Stomach smooth muscle (tissue), 2 donors: ENCODE results near the gene IL21R.

ENCODE experiments used
- H3K27ac ChIP-seq: one replicate; pipeline ENCODE4 v1.7.0; 2013; ENCODE audit warnings: mild to moderate bottlenecking, low read length, inconsistent platforms
- H3K27me3 ChIP-seq, 2 donors: one replicate each; pipeline ENCODE4 v1.7.0; 2013; ENCODE audit warnings: low read length in 2 of 2; ENCODE audit not compliant: insufficient read depth in 2 of 2, control insufficient read depth in 1 of 2
- H3K36me3 ChIP-seq, 2 donors: one replicate each; pipeline ENCODE4 v1.7.0; 2013; ENCODE audit warnings: low read length in 2 of 2; ENCODE audit not compliant: control insufficient read depth in 2 of 2, insufficient read depth in 2 of 2
- H3K4me1 ChIP-seq: one replicate; pipeline ENCODE4 v1.7.0; 2013; ENCODE audit warnings: low read length; ENCODE audit not compliant: control insufficient read depth, insufficient read depth
- H3K4me3 ChIP-seq, 2 donors: one replicate each; pipeline ENCODE4 v1.7.0; 2013; ENCODE audit warnings: low read length in 2 of 2
- H3K9ac ChIP-seq, 2 donors: one replicate each; pipeline ENCODE4 v1.7.0; 2013; ENCODE audit warnings: low read length in 2 of 2, mild to moderate bottlenecking in 1 of 2
- H3K9me3 ChIP-seq, 2 donors: one replicate each; pipeline ENCODE4 v1.7.0; 2013; ENCODE audit warnings: low read length in 2 of 2; ENCODE audit not compliant: control insufficient read depth in 2 of 2
- donor health status: healthy.
- donor health status: Pancreatic carcinoma.

The IL21R gene

GRCh38 chr16:27413956-27414355 lies 12.0 kb downstream of the IL21R start:
- no peaks in the 10 kb centered on the region for H3K9me3 ChIP-seq
- no peaks in the 10 kb centered on the region for H3K36me3 ChIP-seq
- H3K27me3 ChIP-seq, result no peaks in the 10 kb centered on the region
- H3K27ac ChIP-seq, result no peak overlapping the region
- no peak overlapping the region for H3K4me3 ChIP-seq
- H3K4me1 ChIP-seq, result no peaks in the 10 kb centered on the region
- no peak overlapping the region for H3K9ac ChIP-seq

- Histone ChIP-seq H3K4me1 (no peaks in the 10 kb centered on the region), H3K9ac (no peak overlapping the region), H3K9me3 (no peaks in the 10 kb centered on the region), H3K27ac (no peak overlapping the region), H3K27me3 (no peaks in the 10 kb centered on the region), H3K4me3 (no peak overlapping the region), H3K36me3 (no peaks in the 10 kb centered on the region)
Measured at GRCh38 chr16:27414788-27415431, 12.9 kb downstream of the IL21R start.

- Histone ChIP-seq H3K4me1 (no peaks in the 10 kb centered on the region), H3K9me3 (no peaks in the 10 kb centered on the region), H3K27me3 (no peaks in the 10 kb centered on the region), H3K36me3 (no peaks in the 10 kb centered on the region), H3K4me3 (no peak overlapping the region), H3K9ac (no peak overlapping the region), H3K27ac (no peak overlapping the region)
Measured at GRCh38 chr16:27417047-27417671, 15.2 kb downstream of the IL21R start.

GRCh38 chr16:27421961-27422740 lies 20.2 kb downstream of the IL21R start:
- Histone ChIP-seq H3K27me3 (no peaks in the 10 kb centered on the region), H3K9me3 (no peaks in the 10 kb centered on the region), H3K27ac (no peak overlapping the region), H3K4me3 (no peak overlapping the region), H3K36me3 (no peaks in the 10 kb centered on the region), H3K9ac (no peak overlapping the region), H3K4me1 (no peaks in the 10 kb centered on the region)

- H3K9me3 ChIP-seq, result no peaks in the 10 kb centered on the region
- H3K36me3 ChIP-seq, result no peaks in the 10 kb centered on the region
- H3K9ac ChIP-seq, result no peak overlapping the region
- peaks cover 0 to 7% of the 10 kb centered on the region in 2 donors for H3K27me3 ChIP-seq
- H3K4me1 ChIP-seq, result no peaks in the 10 kb centered on the region
- H3K27ac ChIP-seq, result no peak overlapping the region
- H3K4me3 ChIP-seq, result no peak overlapping the region
Measured at GRCh38 chr16:27424772-27425498, 23.0 kb downstream of the IL21R start.

GRCh38 chr16:27425961-27426360 lies 24.0 kb downstream of the IL21R start:
- H3K9me3 ChIP-seq, result no peaks in the 10 kb centered on the region
- H3K27ac ChIP-seq, result no peak overlapping the region
- peaks cover 0 to 7% of the 10 kb centered on the region in 2 donors for H3K27me3 ChIP-seq
- H3K4me1 ChIP-seq, result no peaks in the 10 kb centered on the region
- no peak overlapping the region for H3K9ac ChIP-seq
- H3K36me3 ChIP-seq, result no peaks in the 10 kb centered on the region
- no peak overlapping the region for H3K4me3 ChIP-seq

- Histone ChIP-seq H3K27ac (no peak overlapping the region), H3K9me3 (no peaks in the 10 kb centered on the region), H3K4me1 (no peaks in the 10 kb centered on the region)
Measured at GRCh38 chr16:27426423-27427408, 24.7 kb downstream of the IL21R start.

GRCh38 chr16:27427538-27427937 lies 25.6 kb downstream of the IL21R start:
- peaks cover 4 to 11% of the 10 kb centered on the region in 2 donors for H3K27me3 ChIP-seq
- no peaks in the 10 kb centered on the region for H3K4me1 ChIP-seq
- no peaks in the 10 kb centered on the region for H3K36me3 ChIP-seq
- no peak overlapping the region for H3K9ac ChIP-seq
- no peak overlapping the region for H3K27ac ChIP-seq
- no peak overlapping the region for H3K4me3 ChIP-seq
- no peaks in the 10 kb centered on the region for H3K9me3 ChIP-seq

More at GRCh38 chr16:27426423-27427408, 24.7 kb downstream of the IL21R start:
- Histone ChIP-seq H3K9ac (no peak overlapping the region), H3K36me3 (no peaks in the 10 kb centered on the region), H3K27me3 (peaks cover 0 to 9% of the 10 kb centered on the region in 2 donors), H3K4me3 (no peak overlapping the region)

- Histone ChIP-seq H3K9me3 (no peaks in the 10 kb centered on the region), H3K9ac (no peak overlapping the region), H3K4me3 (no peak overlapping the region), H3K36me3 (no peaks in the 10 kb centered on the region), H3K27me3 (peaks cover 4 to 11% of the 10 kb centered on the region in 2 donors), H3K27ac (no peak overlapping the region), H3K4me1 (no peaks in the 10 kb centered on the region)
Measured at GRCh38 chr16:27428026-27428785, 26.2 kb downstream of the IL21R start.
